ENCODE results near the gene LRRC8C. TPM values are rescaled to one million over a fixed set of nuclear protein-coding genes. Genes with fewer than 3 reads are reported as not detected.

Gene LRRC8C
- total and polyA plus RNA-seq, 7 donors, result 0.69 to 7.8 (median 3.8) TPM

GRCh38 chr1:89757532-89757931 lies 124.6 kb downstream of the LRRC8C start:
- peak overlapping the region in 2 of 4 donors; percentile 15 to 17 for H3K27ac ChIP-seq
- intact Hi-C loops (cut with DNase I), result no loop called here
- DNase-seq, result no peak

GRCh38 chr1:89758156-89758555 lies 125.2 kb downstream of the LRRC8C start:
- no peak for DNase-seq
- Histone ChIP-seq H3K27me3 (peaks cover 0 to 12% (median 0%) of the 10 kb centered on the region in 3 donors), H3K4me1 (peaks cover 0 to 6% (median 3%) of the 10 kb centered on the region in 4 donors), H3K4me3 (no peak overlapping the region), H3K9me3 (no peaks in the 10 kb centered on the region), H3K36me3 (no peaks in the 10 kb centered on the region), H3K27ac (peak overlapping the region in 2 of 4 donors; percentile 6 to 11)
- intact Hi-C loops (cut with DNase I), result no loop called here
- WGBS, 2 donors, result 82 to 86% methylated on average over 2 of the region's 2 CpGs
- TF ChIP-seq, protein P1, sequence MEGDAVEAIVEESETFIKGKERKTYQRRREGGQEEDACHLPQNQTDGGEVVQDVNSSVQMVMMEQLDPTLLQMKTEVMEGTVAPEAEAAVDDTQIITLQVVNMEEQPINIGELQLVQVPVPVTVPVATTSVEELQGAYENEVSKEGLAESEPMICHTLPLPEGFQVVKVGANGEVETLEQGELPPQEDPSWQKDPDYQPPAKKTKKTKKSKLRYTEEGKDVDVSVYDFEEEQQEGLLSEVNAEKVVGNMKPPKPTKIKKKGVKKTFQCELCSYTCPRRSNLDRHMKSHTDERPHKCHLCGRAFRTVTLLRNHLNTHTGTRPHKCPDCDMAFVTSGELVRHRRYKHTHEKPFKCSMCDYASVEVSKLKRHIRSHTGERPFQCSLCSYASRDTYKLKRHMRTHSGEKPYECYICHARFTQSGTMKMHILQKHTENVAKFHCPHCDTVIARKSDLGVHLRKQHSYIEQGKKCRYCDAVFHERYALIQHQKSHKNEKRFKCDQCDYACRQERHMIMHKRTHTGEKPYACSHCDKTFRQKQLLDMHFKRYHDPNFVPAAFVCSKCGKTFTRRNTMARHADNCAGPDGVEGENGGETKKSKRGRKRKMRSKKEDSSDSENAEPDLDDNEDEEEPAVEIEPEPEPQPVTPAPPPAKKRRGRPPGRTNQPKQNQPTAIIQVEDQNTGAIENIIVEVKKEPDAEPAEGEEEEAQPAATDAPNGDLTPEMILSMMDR (IDR thresholded peaks at IDR 0.05), result no peak
- TF ChIP-seq POLR2A (IDR thresholded peaks at IDR 0.05) (no peak), POLR2AphosphoS5 (IDR thresholded peaks at IDR 0.05) (no peak), EP300 (IDR thresholded peaks at IDR 0.05) (no peak)

More at GRCh38 chr1:89757532-89757931, 124.6 kb downstream of the LRRC8C start:
- Histone ChIP-seq H3K9me3 (no peaks in the 10 kb centered on the region), H3K36me3 (no peaks in the 10 kb centered on the region), H3K4me1 (peaks cover 0 to 3% (median 1%) of the 10 kb centered on the region in 4 donors), H3K27me3 (peaks cover 0 to 12% (median 0%) of the 10 kb centered on the region in 3 donors), H3K4me3 (no peak overlapping the region)
- WGBS, 2 donors, result 8 to 16% methylated on average over 5 of the region's 5 CpGs
- TF ChIP-seq EP300 (IDR thresholded peaks at IDR 0.05), result no peak
- peak in 1 of 4 donors; percentile 17 for TF ChIP-seq POLR2AphosphoS5 (IDR thresholded peaks at IDR 0.05)
- no peak for TF ChIP-seq POLR2A (IDR thresholded peaks at IDR 0.05)

GRCh38 chr1:89759036-89759435 lies 126.1 kb downstream of the LRRC8C start:
- intact Hi-C loops (cut with DNase I), result no loop called here
- Histone ChIP-seq H3K27me3 (peaks cover 0 to 12% (median 0%) of the 10 kb centered on the region in 3 donors), H3K27ac (no peak overlapping the region), H3K4me3 (no peak overlapping the region), H3K36me3 (no peaks in the 10 kb centered on the region), H3K9me3 (no peaks in the 10 kb centered on the region), H3K4me1 (peaks cover 0 to 11% (median 5%) of the 10 kb centered on the region in 4 donors)
- 87 to 91% methylated on average over 2 of the region's 2 CpGs for WGBS, 2 donors
- TF ChIP-seq POLR2AphosphoS5 (IDR thresholded peaks at IDR 0.05) (no peak), EP300 (IDR thresholded peaks at IDR 0.05) (no peak), POLR2A (IDR thresholded peaks at IDR 0.05) (no peak)
- TF ChIP-seq, protein P1 (IDR thresholded peaks at IDR 0.05), result no peak
- no peak for DNase-seq

DNA sequence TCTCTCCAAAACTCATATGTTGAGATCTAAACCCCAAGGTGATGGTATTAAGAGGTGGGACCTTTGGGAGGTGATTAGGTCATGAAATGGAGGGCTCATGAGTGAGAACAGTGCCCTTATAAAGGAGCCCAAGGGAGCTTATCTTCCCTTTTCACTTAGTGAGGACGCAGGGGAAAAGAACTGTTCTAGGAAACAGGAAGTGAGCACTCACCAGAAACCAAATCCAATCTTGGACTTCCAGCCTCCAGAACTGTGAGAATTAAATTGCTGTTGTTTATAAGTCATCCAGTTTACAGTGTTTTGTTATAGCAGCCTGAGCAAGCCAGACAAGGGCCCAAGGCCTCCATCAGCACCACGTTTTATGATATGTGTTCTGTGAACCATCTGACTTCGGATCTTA lies 127.6 kb downstream of the LRRC8C start:
- Histone ChIP-seq H3K4me3 (no peak overlapping the region), H3K9me3 (no peaks in the 10 kb centered on the region), H3K36me3 (no peaks in the 10 kb centered on the region), H3K27ac (no peak overlapping the region), H3K4me1 (peaks cover 0 to 11% (median 5%) of the 10 kb centered on the region in 4 donors), H3K27me3 (peaks cover 0 to 12% (median 0%) of the 10 kb centered on the region in 3 donors)
- intact Hi-C loops (cut with DNase I), result loop anchor here (5.0 kb wide), 1 partner anchor 278 kb away; no protein-coding TSS in a partner anchor
- TF ChIP-seq, protein P1 (IDR thresholded peaks at IDR 0.05), result no peak
- TF ChIP-seq POLR2A (IDR thresholded peaks at IDR 0.05), result no peak
- no peak for TF ChIP-seq POLR2AphosphoS5 (IDR thresholded peaks at IDR 0.05)
- no peak for TF ChIP-seq EP300 (IDR thresholded peaks at IDR 0.05)
- DNase-seq, result no peak
- WGBS, 2 donors, result 77 to 81% methylated on average over 3 of the region's 3 CpGs

- no peak overlapping the region for H3K4me3 ChIP-seq
- 81 to 85% methylated on average over 1 of the region's 1 CpG for WGBS, 2 donors
- DNase-seq, result no peak
- no peaks in the 10 kb centered on the region for H3K36me3 ChIP-seq
- intact Hi-C loops (cut with DNase I), result loop anchor here (5.0 kb wide), 1 partner anchor 279 kb away; no protein-coding TSS in a partner anchor
- H3K27ac ChIP-seq, result no peak overlapping the region
- no peaks in the 10 kb centered on the region for H3K9me3 ChIP-seq
- TF ChIP-seq POLR2AphosphoS5 (IDR thresholded peaks at IDR 0.05), result no peak
- TF ChIP-seq EP300 (IDR thresholded peaks at IDR 0.05), result no peak
- TF ChIP-seq, protein P1 (IDR thresholded peaks at IDR 0.05), result no peak
- peaks cover 0 to 12% (median 0%) of the 10 kb centered on the region in 3 donors for H3K27me3 ChIP-seq
- peaks cover 0 to 11% (median 5%) of the 10 kb centered on the region in 4 donors for H3K4me1 ChIP-seq
Measured at GRCh38 chr1:89761338-89761737, 128.4 kb downstream of the LRRC8C start.

Measured in sigmoid colon (tissue), 7 donors.